ENCODE results near the gene SMARCA2.
"Not testable (repeated sequence)": the region's sequence is repeated elsewhere in the genome, so short reads cannot be mapped to it uniquely, and the experiment has no call there.

The SMARCA2 gene

GRCh38 chr9:2106666-2107065 lies 91.5 kb downstream of the SMARCA2 start:
- no peak for DNase-seq

- DNase-seq = no peak
Measured at GRCh38 chr9:2107906-2108451, 92.8 kb downstream of the SMARCA2 start.

- peak; percentile 99 for DNase-seq
Measured at GRCh38 chr9:2109069-2109650, 94.0 kb downstream of the SMARCA2 start.

GRCh38 chr9:2110036-2110435 lies 94.9 kb downstream of the SMARCA2 start:
- no peak for DNase-seq

- DNase-seq = peak; percentile 9
Measured at GRCh38 chr9:2116073-2116472, 100.9 kb downstream of the SMARCA2 start.

- no peak for DNase-seq
Measured at GRCh38 chr9:2117527-2117926, 102.4 kb downstream of the SMARCA2 start.

GRCh38 chr9:2119566-2119965 lies 104.4 kb downstream of the SMARCA2 start:
- no peak for DNase-seq

- peak; percentile 60 for DNase-seq
Measured at GRCh38 chr9:2120926-2121689, 106.0 kb downstream of the SMARCA2 start.

GRCh38 chr9:2122299-2122698 lies 107.2 kb downstream of the SMARCA2 start:
- DNase-seq = no peak

- no peak for DNase-seq
Measured at GRCh38 chr9:2125906-2126305, 110.8 kb downstream of the SMARCA2 start.

GRCh38 chr9:2126331-2126803 lies 111.2 kb downstream of the SMARCA2 start:
- peak; percentile 55 for DNase-seq

GRCh38 chr9:2127486-2127885 lies 112.3 kb downstream of the SMARCA2 start:
- DNase-seq = peak; percentile 81

- peak; percentile 17 for DNase-seq
Measured at GRCh38 chr9:2128141-2128540, 113.0 kb downstream of the SMARCA2 start.

- DNase-seq = no peak
Measured at GRCh38 chr9:2128618-2129017, 113.5 kb downstream of the SMARCA2 start.

GRCh38 chr9:2130941-2131340 lies 115.8 kb downstream of the SMARCA2 start:
- DNase-seq = no peak

GRCh38 chr9:2132484-2133082 lies 117.4 kb downstream of the SMARCA2 start:
- DNase-seq = peak; percentile 54

GRCh38 chr9:2134391-2134790 lies 119.2 kb downstream of the SMARCA2 start:
- DNase-seq = peak; percentile 11

- DNase-seq = no peak
Measured at GRCh38 chr9:2138646-2139045, 123.5 kb downstream of the SMARCA2 start.

GRCh38 chr9:2140600-2141223 lies 125.6 kb downstream of the SMARCA2 start:
- DNase-seq = no peak

- no peak for DNase-seq
Measured at GRCh38 chr9:2142212-2142611, 127.1 kb downstream of the SMARCA2 start.

- no peak for DNase-seq
Measured at GRCh38 chr9:2144619-2145018, 129.5 kb downstream of the SMARCA2 start.

GRCh38 chr9:2145746-2146145 lies 130.6 kb downstream of the SMARCA2 start:
- DNase-seq = no peak

- not testable (repeated sequence) for DNase-seq
Measured at GRCh38 chr9:2146700-2147099, 131.6 kb downstream of the SMARCA2 start.
